Measurements from ENCODE around the gene ALAS1.

GRCh38 chr3:52221563-52222318, 23.8 kb downstream of the ALAS1 start:
- TF ChIP-seq, protein P1, sequence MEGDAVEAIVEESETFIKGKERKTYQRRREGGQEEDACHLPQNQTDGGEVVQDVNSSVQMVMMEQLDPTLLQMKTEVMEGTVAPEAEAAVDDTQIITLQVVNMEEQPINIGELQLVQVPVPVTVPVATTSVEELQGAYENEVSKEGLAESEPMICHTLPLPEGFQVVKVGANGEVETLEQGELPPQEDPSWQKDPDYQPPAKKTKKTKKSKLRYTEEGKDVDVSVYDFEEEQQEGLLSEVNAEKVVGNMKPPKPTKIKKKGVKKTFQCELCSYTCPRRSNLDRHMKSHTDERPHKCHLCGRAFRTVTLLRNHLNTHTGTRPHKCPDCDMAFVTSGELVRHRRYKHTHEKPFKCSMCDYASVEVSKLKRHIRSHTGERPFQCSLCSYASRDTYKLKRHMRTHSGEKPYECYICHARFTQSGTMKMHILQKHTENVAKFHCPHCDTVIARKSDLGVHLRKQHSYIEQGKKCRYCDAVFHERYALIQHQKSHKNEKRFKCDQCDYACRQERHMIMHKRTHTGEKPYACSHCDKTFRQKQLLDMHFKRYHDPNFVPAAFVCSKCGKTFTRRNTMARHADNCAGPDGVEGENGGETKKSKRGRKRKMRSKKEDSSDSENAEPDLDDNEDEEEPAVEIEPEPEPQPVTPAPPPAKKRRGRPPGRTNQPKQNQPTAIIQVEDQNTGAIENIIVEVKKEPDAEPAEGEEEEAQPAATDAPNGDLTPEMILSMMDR (IDR thresholded peaks at IDR 0.05) = no peak
- no peak for TF ChIP-seq REST (IDR thresholded peaks at IDR 0.05; ENCODE audit: insufficient read depth in 1 of 2, low read depth in 2 of 2, low read length in 1 of 2)
